NCI-H2196 treated with DMSO at 0.1 percent for 48 hours (cell line): Measurements from ENCODE around the gene TMA16.
"Not testable (repeated sequence)": the region's sequence is repeated elsewhere in the genome, so short reads cannot be mapped to it uniquely, and the experiment has no call there.

Source experiments
- DNase-seq: peaks from one replicate; lab custom pipeline; 2025; ENCODE audit not compliant: unreplicated experiment; lab: John Stamatoyannopoulos, UW

The TMA16 gene

GRCh38 chr4:163505374-163505773, 10.9 kb downstream of the TMA16 start:
- DNase-seq: no peak

- no peak for DNase-seq
Measured at GRCh38 chr4:163515198-163515597, 20.7 kb downstream of the TMA16 start.

- DNase-seq: no peak
Measured at GRCh38 chr4:163523791-163524365, 29.4 kb downstream of the TMA16 start.

GRCh38 chr4:163525982-163526381, 31.5 kb downstream of the TMA16 start:
- no peak for DNase-seq

- DNase-seq: no peak
Measured at GRCh38 chr4:163527172-163527571, 32.7 kb downstream of the TMA16 start.

GRCh38 chr4:163528653-163529052, 34.2 kb downstream of the TMA16 start:
- DNase-seq: no peak

GRCh38 chr4:163534056-163534455, 39.6 kb downstream of the TMA16 start:
- DNase-seq: no peak

GRCh38 chr4:163535657-163536056, 41.2 kb downstream of the TMA16 start:
- no peak for DNase-seq

GRCh38 chr4:163536091-163536490, 41.6 kb downstream of the TMA16 start:
- no peak for DNase-seq

- no peak for DNase-seq
Measured at GRCh38 chr4:163537114-163537513, 42.6 kb downstream of the TMA16 start.

GRCh38 chr4:163538820-163539219, 44.3 kb downstream of the TMA16 start:
- DNase-seq: not testable (repeated sequence)

GRCh38 chr4:163540448-163540847, 46.0 kb downstream of the TMA16 start:
- DNase-seq: no peak

- DNase-seq: no peak
Measured at GRCh38 chr4:163540977-163541376, 46.5 kb downstream of the TMA16 start.

- no peak for DNase-seq
Measured at GRCh38 chr4:163542275-163542674, 47.8 kb downstream of the TMA16 start.

GRCh38 chr4:163544407-163545038, 50.0 kb downstream of the TMA16 start:
- DNase-seq: peak; percentile 2

- peak; percentile 1 for DNase-seq
Measured at GRCh38 chr4:163548481-163549243, 54.2 kb downstream of the TMA16 start.

- DNase-seq: no peak
Measured at GRCh38 chr4:163550869-163551267, 56.4 kb downstream of the TMA16 start.

GRCh38 chr4:163553146-163553545, 58.7 kb downstream of the TMA16 start:
- DNase-seq: no peak

- no peak for DNase-seq
Measured at GRCh38 chr4:163554870-163555465, 60.5 kb downstream of the TMA16 start.

GRCh38 chr4:163556177-163556576, 61.7 kb downstream of the TMA16 start:
- no peak for DNase-seq

- DNase-seq: no peak
Measured at GRCh38 chr4:163556650-163557391, 62.3 kb downstream of the TMA16 start.
